A549 (cell line): Measurements from ENCODE around the gene CNST.

Experiments used
- RAD21 ChIP-seq, 2 experiments: fragments of >200 bp in 1 of 2; sonication (Bioruptor Twin) in 1 of 2; formaldehyde crosslinking in 1 of 2; IDR thresholded peaks in 1 of 2; conservative IDR thresholded peaks in 1 of 2; 2 replicates in 1 of 2; 3 replicates in 1 of 2; pipeline ENCODE4 v1.6.1; 2012 to 2018; ENCODE audit warnings: inconsistent platforms in 1 of 2
- TF ChIP-seq, protein P1 (sequence below): fragments of >200 bp; sonication (Bioruptor Twin); formaldehyde crosslinking; IDR thresholded peaks from 3 replicates; pipeline ENCODE4 v1.5.1; 2016

DNA sequence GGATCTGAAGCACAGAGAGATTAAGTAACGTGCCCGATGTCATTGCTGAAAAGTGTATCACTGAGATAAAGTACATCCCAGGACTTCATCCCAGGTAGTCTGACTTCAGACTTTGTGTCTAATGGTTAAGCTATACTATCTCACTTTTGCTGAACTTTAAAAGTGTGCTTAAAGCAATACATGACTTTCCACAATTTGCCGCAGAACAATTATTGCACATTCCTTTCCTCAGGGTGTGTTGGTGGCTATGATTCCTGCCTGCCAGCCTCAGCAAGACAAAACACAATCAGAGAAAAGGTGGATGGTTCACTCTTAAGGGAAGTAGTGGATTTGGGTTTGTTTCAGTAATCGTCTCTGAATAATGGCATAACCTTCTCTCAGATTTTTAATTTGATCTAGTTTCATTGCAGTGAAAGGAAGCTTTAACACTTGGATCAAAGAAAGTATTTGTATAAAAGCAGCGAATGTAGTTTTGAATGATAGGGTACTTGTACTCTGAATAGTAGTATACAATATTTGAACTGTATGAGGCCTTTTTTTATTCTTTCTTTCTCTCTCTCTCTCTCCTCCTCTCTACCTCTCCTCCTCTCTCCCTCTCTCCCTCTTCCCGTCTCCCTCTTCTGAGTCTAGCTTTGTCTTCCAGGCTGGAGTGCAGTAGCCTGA is 47.0 kb downstream of the CNST start:
- TF ChIP-seq, protein P1, sequence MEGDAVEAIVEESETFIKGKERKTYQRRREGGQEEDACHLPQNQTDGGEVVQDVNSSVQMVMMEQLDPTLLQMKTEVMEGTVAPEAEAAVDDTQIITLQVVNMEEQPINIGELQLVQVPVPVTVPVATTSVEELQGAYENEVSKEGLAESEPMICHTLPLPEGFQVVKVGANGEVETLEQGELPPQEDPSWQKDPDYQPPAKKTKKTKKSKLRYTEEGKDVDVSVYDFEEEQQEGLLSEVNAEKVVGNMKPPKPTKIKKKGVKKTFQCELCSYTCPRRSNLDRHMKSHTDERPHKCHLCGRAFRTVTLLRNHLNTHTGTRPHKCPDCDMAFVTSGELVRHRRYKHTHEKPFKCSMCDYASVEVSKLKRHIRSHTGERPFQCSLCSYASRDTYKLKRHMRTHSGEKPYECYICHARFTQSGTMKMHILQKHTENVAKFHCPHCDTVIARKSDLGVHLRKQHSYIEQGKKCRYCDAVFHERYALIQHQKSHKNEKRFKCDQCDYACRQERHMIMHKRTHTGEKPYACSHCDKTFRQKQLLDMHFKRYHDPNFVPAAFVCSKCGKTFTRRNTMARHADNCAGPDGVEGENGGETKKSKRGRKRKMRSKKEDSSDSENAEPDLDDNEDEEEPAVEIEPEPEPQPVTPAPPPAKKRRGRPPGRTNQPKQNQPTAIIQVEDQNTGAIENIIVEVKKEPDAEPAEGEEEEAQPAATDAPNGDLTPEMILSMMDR = no peak
- no peak for TF ChIP-seq RAD21 (conservative IDR thresholded peaks at IDR 0.05 in 1 of 2, IDR thresholded peaks at IDR 0.05 in 1 of 2)
